ENCODE results near the gene MSH2.
"Not testable (repeated sequence)": the region's sequence is repeated elsewhere in the genome, so short reads cannot be mapped to it uniquely, and the experiment has no call there.

The MSH2 gene

DNA sequence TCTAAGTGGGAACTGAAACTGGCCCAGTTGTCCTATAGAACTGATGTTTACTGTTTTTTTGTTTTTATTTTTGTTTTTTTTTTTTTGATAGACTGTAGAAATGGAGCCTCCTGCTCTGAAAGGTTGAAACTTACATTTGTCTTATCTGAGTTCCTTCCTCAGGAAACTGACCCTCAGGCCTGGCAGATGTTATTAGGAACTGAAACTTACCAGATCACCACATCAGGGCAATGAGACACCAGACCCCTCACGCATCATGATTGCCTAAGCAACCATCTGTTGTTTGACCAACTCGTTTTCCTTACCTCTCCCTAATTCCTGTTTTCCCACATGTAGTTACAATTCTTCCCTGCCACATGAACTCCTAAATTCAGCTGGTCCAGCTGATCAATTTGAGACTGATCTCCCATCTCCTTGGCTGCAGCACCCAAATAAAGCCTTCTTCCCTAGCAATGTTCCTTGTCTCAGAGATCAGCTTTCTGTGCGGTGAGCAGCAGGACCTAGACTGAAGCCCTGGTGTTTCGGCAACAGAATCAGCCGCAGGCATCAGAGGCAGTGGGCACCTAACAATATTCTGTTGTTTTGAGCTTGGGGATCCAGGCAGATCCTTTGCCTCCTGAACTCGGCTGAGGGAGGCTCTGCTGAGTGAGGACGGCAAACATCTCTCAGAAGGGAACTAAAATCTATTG is 96.8 kb downstream of the MSH2 start:
- no peak overlapping the region for H3K27ac Mint-ChIP-seq
- H3K27me3 Mint-ChIP-seq = peaks cover 1% of the 10 kb centered on the region
- peaks cover 22% of the 10 kb centered on the region for H3K36me3 Mint-ChIP-seq
- H3K4me1 Mint-ChIP-seq = peaks cover 26% of the 10 kb centered on the region
- CTCF ChIA-PET = interaction anchor here (0.6 to 1.2 kb wide), 2 partner anchors 21 to 213 kb away, joined by 3 read pairs; no protein-coding TSS in a partner anchor
- DNase-seq = no peak
- peaks cover 38% of the 10 kb centered on the region for H3K9me3 Mint-ChIP-seq
- no peak overlapping the region for H3K4me3 Mint-ChIP-seq

DNA sequence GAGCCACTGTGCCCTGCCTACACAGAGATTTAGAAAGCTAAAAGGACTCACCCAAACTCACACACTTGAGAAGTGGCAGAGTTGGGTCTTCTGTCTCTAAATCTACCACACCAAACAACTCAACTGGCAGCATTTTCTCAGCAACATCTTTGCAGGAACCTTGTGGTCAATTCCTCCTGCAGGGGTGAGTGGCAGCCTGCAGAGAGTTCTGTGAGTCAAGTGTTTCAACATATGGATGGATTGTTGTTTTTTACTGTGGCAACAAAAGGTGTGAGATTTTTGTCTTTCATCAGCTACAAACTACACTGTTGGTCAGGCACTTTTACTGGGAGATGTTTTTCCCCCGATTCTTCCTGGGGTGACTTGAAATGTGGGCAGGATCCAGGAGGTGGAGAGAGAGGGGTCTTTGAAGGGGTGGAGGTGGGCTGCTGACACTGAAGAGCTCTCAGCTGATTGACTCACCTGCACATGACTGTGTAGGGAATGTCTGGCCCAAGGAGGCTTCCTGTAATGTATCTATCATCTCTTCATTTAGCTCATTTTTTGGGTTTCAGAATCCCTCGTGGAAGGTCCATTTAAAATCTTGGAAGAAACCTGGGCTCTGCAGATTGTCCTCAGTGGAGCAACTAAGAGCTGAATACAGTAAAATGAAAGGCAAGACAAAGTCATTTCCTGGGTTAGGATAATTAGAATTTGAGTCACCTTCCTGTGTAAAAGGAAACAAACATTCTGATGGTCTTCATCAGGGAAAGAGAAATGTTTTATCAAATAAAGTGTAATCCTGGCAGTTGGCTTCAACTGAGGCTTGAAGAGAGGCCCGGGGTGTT is 98.6 kb downstream of the MSH2 start:
- Mint-ChIP-seq H3K36me3 (peaks cover 25% of the 10 kb centered on the region), H3K4me3 (no peak overlapping the region), H3K4me1 (peaks cover 26% of the 10 kb centered on the region), H3K27ac (peak overlapping the region; percentile 95), H3K27me3 (no peaks in the 10 kb centered on the region), H3K9me3 (peaks cover 52% of the 10 kb centered on the region)
- CTCF ChIA-PET = interaction anchor here (0.7 to 1.4 kb wide), 3 partner anchors 17 to 20 kb away, joined by 3 to 7 read pairs (median 3); no protein-coding TSS in a partner anchor
- peak; percentile 45 for DNase-seq

DNA sequence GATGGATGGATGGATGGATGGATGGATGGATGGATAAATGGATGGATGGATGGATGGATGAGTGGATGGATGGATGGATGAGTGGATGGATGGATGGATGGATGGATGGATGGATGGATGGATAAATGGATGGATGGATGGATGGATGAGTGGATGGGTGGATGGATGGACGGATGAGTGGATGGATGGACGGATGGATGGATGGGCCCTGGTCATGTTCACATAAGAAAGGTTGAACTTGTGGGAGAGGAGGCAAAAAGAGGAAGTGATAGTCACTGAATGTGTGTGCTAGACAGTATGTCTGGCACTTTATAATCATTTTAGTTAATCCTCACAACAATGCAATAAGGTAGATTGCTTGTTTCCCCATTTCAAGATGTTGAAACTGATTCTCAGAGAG is 99.5 kb downstream of the MSH2 start:
- H3K36me3 Mint-ChIP-seq = peaks cover 24% of the 10 kb centered on the region
- DNase-seq, H3K4me3 Mint-ChIP-seq, H3K27ac Mint-ChIP-seq, H3K27me3 Mint-ChIP-seq: not testable (repeated sequence)
- peaks cover 26% of the 10 kb centered on the region for H3K4me1 Mint-ChIP-seq
- H3K9me3 Mint-ChIP-seq = peaks cover 52% of the 10 kb centered on the region
- CTCF ChIA-PET = interaction anchor here (0.7 to 1.2 kb wide), 2 partner anchors 17 to 18 kb away, joined by 3 read pairs; no protein-coding TSS in a partner anchor

DNA sequence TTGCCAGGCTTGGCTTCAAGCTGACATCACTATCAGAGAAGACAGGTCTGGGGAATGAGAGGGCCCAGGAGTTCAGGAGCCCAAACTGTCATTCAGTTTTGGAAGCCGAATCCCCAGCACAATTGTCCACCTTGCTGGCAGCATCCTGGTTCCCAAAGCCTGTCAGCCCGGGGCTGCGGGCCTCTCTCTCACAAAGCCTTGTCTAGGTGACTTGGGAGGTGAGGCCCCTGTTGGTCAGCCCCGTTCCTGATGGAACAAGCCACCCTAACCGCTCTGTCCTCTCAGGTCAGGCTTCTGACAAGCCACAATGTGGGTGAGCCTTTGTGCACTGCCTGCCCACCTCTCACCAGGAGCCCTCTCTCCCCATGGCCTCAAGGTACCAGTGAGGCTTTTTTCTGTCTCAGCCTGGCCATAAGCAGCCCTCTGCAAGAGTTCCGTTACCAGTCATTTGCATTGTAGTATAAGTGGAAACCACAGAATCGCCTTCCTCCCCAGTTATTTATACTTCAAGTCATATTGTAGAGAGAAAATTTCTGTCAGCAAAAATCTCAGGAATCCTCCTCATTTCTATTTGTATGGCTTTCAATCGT is 100.6 kb downstream of the MSH2 start:
- CTCF ChIA-PET = interaction anchor here (0.7 kb wide), 1 partner anchor 17 kb away, joined by 3 read pairs; no protein-coding TSS in a partner anchor
- no peak for DNase-seq
- Mint-ChIP-seq H3K4me1 (peaks cover 29% of the 10 kb centered on the region), H3K36me3 (peaks cover 24% of the 10 kb centered on the region), H3K27ac (no peak overlapping the region), H3K9me3 (peaks cover 54% of the 10 kb centered on the region), H3K27me3 (no peaks in the 10 kb centered on the region), H3K4me3 (no peak overlapping the region)

DNA sequence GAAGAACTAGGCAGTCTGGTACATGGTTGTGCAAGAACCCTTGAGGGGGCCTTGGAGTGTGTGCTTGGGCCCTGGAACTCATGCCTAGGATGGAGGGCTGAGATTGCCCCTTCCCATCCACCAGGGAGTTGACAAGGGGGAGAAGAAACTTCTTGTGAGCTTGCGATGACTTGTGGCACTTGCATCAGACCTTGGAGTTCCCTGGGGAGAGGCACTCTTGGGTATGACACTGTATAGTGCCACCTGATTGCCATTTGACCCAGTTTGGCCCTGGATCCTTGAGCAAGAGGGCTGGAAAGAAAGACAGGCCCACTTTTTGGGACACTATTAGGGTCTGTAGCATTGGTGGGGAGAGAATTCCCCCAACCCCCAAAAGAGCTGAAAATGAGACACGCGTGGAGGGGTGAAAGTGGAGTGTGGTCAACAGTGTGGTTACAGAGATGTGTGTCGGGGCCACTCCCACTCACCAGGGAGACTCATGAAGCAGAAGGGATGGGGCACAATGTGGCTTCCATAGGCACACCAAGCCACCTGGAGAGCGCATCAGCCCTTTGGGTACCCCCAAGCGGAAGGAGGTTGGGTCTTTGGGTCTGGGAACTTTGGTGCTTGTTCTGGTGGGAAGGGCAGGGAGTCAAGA is 101.3 kb downstream of the MSH2 start:
- Mint-ChIP-seq H3K27me3 (no peaks in the 10 kb centered on the region), H3K27ac (no peak overlapping the region), H3K9me3 (peaks cover 56% of the 10 kb centered on the region), H3K36me3 (peaks cover 22% of the 10 kb centered on the region), H3K4me3 (no peak overlapping the region), H3K4me1 (peaks cover 35% of the 10 kb centered on the region)
- DNase-seq = no peak
- CTCF ChIA-PET = no interaction called here

DNA sequence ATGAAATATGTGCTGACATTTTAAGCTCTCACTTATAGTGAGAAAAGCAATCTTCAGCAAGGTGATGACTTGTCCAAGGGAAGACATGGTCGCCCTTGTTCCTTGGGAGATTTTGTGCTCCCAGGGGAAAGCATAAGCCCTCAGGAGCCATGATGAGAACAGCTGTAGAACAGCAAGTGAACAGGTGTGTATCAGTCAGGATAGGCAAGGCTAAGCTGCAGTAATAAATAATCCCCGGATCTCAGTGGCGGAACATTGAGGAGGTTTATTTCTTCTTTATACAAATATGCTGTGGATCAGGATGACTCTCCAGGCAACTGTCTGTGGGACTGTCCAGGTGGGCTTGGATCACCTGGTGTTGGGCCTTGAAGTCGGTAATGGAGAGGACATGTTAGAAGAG is 103.1 kb downstream of the MSH2 start:
- Mint-ChIP-seq H3K4me3 (no peak overlapping the region), H3K27ac (no peak overlapping the region), H3K36me3 (peaks cover 13% of the 10 kb centered on the region), H3K27me3 (no peaks in the 10 kb centered on the region), H3K4me1 (peaks cover 33% of the 10 kb centered on the region), H3K9me3 (peaks cover 49% of the 10 kb centered on the region)
- CTCF ChIA-PET = no interaction called here
- no peak for DNase-seq

DNA sequence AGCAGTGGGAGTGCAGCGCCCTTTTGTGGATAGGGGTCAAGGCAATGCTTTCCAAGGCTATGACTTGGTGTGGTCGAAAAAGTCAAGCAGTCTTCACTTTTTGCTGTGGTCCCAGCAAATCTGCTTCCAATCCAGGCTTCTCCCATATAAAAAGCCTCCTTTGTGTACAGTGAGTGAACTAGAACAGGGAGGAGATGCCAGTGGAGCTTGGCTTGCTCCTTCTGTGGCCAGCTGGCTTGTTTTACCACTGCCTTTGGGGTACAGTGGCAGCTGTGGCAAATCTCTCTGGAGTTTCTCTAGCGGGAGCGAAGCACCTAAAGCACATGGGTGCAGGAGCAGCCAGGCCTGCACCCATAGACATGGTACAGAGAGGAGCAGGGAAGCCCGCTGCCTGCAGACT is 103.5 kb downstream of the MSH2 start:
- Mint-ChIP-seq H3K4me3 (no peak overlapping the region), H3K27ac (no peak overlapping the region), H3K9me3 (peaks cover 45% of the 10 kb centered on the region), H3K36me3 (peaks cover 12% of the 10 kb centered on the region), H3K4me1 (peaks cover 29% of the 10 kb centered on the region), H3K27me3 (no peaks in the 10 kb centered on the region)
- DNase-seq = no peak
- CTCF ChIA-PET = no interaction called here

DNA sequence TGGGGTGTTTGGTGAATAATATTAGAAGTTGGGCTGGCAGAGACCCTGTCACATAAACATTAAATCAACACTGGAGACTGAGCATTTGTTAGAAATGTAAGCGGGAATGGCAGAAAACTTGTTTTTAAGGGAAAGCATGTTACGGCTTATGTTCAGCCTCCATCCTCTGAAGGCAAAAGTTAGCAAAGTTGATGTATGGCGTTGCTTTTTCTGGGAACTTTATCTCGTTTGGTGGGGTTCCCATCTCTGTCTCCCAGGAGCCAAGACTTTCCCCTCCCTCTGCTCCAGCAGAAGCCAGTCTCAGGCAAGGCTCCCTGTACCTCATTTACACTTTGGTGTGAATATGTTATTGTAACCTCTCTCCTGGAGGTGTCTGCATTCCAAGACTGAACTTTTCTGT is 105.1 kb downstream of the MSH2 start:
- Mint-ChIP-seq H3K4me1 (peaks cover 17% of the 10 kb centered on the region), H3K9me3 (peaks cover 37% of the 10 kb centered on the region), H3K4me3 (no peak overlapping the region), H3K27ac (no peak overlapping the region), H3K27me3 (no peaks in the 10 kb centered on the region), H3K36me3 (peaks cover 8% of the 10 kb centered on the region)
- DNase-seq = no peak
- CTCF ChIA-PET = no interaction called here

DNA sequence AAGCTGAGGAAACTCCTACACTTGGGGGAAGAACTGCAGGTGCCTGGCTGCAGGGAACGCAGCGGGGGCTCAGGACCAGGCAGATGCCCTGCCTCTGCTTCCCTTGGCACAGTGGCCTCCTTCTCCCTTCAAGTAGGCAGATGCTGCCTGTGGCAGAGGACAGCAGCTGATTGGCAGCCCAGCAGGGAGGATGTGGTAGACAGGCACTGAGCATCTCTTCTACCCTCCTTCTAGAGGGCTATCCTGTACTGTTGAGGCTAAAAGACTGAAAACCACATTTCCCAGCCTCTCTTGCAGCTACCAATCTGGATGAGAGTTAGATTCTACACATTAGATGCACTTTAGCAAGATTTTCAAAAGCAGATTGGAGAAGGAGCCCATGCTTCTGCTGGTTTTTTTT is 105.7 kb downstream of the MSH2 start:
- CTCF ChIA-PET = no interaction called here

DNA sequence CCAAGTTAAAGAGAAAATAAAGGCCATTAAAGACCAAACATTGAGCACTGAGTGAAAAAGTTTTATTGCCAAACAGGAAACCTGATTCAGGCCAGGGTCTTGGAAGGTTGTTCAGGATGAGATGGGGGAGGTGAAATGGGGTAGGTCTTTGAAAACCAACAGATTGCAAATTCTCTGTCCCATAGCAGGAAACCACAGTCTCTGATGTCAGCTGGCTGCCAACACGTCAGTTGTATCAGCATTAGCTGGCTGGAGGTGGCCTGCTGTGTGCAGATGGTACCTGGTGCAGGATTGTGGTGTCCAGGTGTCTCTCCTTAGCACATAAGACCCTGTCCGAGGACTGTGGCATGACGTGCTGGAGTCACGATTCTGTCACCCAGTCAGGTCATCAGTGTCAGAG is 106.3 kb downstream of the MSH2 start:
- CTCF ChIA-PET = interaction anchor here (0.7 kb wide), 1 partner anchor 24 kb away, joined by 3 read pairs; no protein-coding TSS in a partner anchor
- H3K27ac Mint-ChIP-seq = no peak overlapping the region
- no peaks in the 10 kb centered on the region for H3K27me3 Mint-ChIP-seq

More for the DNA sequence above, 105.7 kb downstream of the MSH2 start:
- Mint-ChIP-seq H3K4me1 (peaks cover 17% of the 10 kb centered on the region), H3K27ac (no peak overlapping the region), H3K9me3 (peaks cover 37% of the 10 kb centered on the region), H3K4me3 (no peak overlapping the region), H3K36me3 (peaks cover 8% of the 10 kb centered on the region), H3K27me3 (no peaks in the 10 kb centered on the region)
- DNase-seq = peak; percentile 26

DNA sequence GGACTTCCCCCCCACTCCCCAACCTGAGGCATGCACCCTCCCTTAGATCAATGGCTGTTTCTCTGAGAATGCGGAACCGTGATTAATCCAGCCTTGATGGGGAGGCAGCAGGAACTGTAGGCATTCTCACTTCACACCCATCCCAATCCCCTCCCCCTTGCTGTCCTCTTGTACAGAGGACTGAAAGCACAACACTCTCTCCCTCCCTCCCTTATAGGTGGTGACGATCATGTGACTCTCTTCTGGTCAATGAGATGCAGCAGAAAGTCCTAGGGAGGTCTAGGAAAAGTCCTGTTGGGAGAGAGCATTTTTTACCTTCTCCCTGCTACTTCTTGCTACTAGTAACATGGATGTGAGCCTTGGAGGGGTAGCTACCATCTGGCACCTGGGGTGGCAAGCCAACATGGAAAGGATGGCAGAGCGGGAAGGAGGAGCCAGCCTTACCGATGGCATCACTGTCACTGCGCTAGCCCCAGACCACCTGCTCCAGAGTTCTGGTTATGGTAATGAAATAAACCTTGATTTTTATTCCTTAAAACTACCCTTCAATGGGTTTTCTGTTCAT is 106.9 kb downstream of the MSH2 start:
- DNase-seq = no peak
- Mint-ChIP-seq H3K4me3 (no peak overlapping the region), H3K27ac (no peak overlapping the region), H3K27me3 (no peaks in the 10 kb centered on the region), H3K9me3 (peaks cover 29% of the 10 kb centered on the region), H3K36me3 (peaks cover 6% of the 10 kb centered on the region), H3K4me1 (peaks cover 17% of the 10 kb centered on the region)
- CTCF ChIA-PET = interaction anchor here (0.7 kb wide), 1 partner anchor 24 kb away, joined by 3 read pairs; no protein-coding TSS in a partner anchor

More for the DNA sequence above, 106.3 kb downstream of the MSH2 start:
- H3K4me1 Mint-ChIP-seq = peaks cover 17% of the 10 kb centered on the region
- no peak for DNase-seq
- peaks cover 8% of the 10 kb centered on the region for H3K36me3 Mint-ChIP-seq
- H3K9me3 Mint-ChIP-seq = peaks cover 36% of the 10 kb centered on the region
- H3K4me3 Mint-ChIP-seq = no peak overlapping the region

DNA sequence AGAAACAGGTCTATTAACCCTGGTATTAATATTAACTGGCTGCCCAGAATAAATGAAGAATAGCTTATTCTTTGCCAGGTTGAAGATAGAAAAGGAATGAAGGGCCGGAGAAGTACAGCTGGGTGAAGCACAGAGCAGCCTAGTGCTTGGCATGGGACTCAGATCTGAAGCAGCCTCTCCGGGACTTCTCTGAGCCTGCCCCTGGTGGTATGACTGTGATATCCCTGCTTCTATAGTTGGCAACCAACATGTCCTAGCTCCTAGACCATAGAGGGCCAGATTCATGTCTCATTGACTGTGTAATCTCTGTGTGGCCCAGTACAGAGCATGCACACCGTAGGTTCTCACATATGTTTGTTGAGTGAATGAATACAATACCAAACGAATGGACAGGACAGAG is 107.8 kb downstream of the MSH2 start:
- CTCF ChIA-PET = no interaction called here
- peaks cover 4% of the 10 kb centered on the region for H3K36me3 Mint-ChIP-seq
- no peak for DNase-seq
- peaks cover 21% of the 10 kb centered on the region for H3K9me3 Mint-ChIP-seq
- no peaks in the 10 kb centered on the region for H3K27me3 Mint-ChIP-seq
- no peak overlapping the region for H3K4me3 Mint-ChIP-seq
- H3K27ac Mint-ChIP-seq = no peak overlapping the region
- peaks cover 17% of the 10 kb centered on the region for H3K4me1 Mint-ChIP-seq

DNA sequence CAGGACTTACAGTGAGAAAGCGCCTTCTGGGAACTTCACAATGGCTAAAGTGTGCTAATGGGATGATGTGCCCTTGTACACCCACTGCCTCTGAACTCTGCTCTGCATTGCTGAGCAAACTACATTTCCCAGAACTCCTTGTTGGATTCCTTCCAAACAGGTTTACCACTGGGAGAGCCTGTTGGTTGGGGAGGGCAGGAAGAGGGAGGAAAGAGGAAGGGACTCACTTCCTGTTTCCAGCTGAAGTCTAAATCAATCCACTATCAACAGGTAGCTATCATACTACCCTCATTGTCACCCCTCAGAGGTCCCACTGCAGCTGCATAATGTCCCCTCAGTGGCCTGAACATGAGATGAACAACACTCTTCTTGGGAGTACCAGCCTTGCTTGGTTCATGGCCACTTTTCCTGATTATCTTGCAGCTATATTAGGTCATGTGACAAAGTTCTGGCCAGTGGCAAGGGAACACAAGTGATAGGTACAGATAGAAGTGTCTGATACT is 109.7 kb downstream of the MSH2 start:
- Mint-ChIP-seq H3K27ac (no peak overlapping the region), H3K4me3 (no peak overlapping the region), H3K27me3 (no peaks in the 10 kb centered on the region), H3K4me1 (peaks cover 17% of the 10 kb centered on the region), H3K9me3 (peaks cover 17% of the 10 kb centered on the region), H3K36me3 (peaks cover 2% of the 10 kb centered on the region)
- DNase-seq = no peak
- CTCF ChIA-PET = interaction anchor here (1.5 kb wide), 1 partner anchor 8 kb away, joined by 9 read pairs; no protein-coding TSS in a partner anchor
